ENCODE data around the gene MRO.
"Not testable (repeated sequence)": the region's sequence is repeated elsewhere in the genome, so short reads cannot be mapped to it uniquely, and the experiment has no call there.

MRO gene

GRCh38 chr18:50790948-50791347 lies 28.9 kb downstream of the MRO start:
- H3K4me3 ChIP-seq (ENCODE audit: low read length) = no peak overlapping the region
- peaks cover 27% of the 10 kb centered on the region for H3K27me3 ChIP-seq (replicated peaks; ENCODE audit: control insufficient read depth, insufficient read depth, low read length)
- no peak for DNase-seq (ENCODE audit: low read depth)
- H3K9ac ChIP-seq (ENCODE audit: low read length) = no peak overlapping the region
- no peaks in the 10 kb centered on the region for H3K36me3 ChIP-seq (ENCODE audit: control insufficient read depth, insufficient read depth, low read length, severe bottlenecking)
- H3K9me3 ChIP-seq (ENCODE audit: control insufficient read depth, low read length) = no peaks in the 10 kb centered on the region
- H3K4me1 ChIP-seq (ENCODE audit: control insufficient read depth, insufficient read depth, low read length) = no peaks in the 10 kb centered on the region

GRCh38 chr18:50790241-50790640 lies 29.6 kb downstream of the MRO start:
- H3K4me3 ChIP-seq (ENCODE audit: low read length) = no peak overlapping the region
- H3K36me3 ChIP-seq (ENCODE audit: control insufficient read depth, insufficient read depth, low read length, severe bottlenecking) = no peaks in the 10 kb centered on the region
- no peaks in the 10 kb centered on the region for H3K9me3 ChIP-seq (ENCODE audit: control insufficient read depth, low read length)
- H3K4me1 ChIP-seq (ENCODE audit: control insufficient read depth, insufficient read depth, low read length) = no peaks in the 10 kb centered on the region
- no peak for DNase-seq (ENCODE audit: low read depth)
- no peak overlapping the region for H3K9ac ChIP-seq (ENCODE audit: low read length)
- H3K27me3 ChIP-seq (replicated peaks; ENCODE audit: control insufficient read depth, insufficient read depth, low read length) = peaks cover 24% of the 10 kb centered on the region

- DNase-seq (ENCODE audit: low read depth) = no peak
- Histone ChIP-seq H3K36me3 (ENCODE audit: control insufficient read depth, insufficient read depth, low read length, severe bottlenecking) (no peaks in the 10 kb centered on the region), H3K4me1 (ENCODE audit: control insufficient read depth, insufficient read depth, low read length) (no peaks in the 10 kb centered on the region), H3K27me3 (replicated peaks; ENCODE audit: control insufficient read depth, insufficient read depth, low read length) (peaks cover 13% of the 10 kb centered on the region), H3K9ac (ENCODE audit: low read length) (no peak overlapping the region), H3K4me3 (ENCODE audit: low read length) (no peak overlapping the region), H3K9me3 (ENCODE audit: control insufficient read depth, low read length) (no peaks in the 10 kb centered on the region)
Observed at GRCh38 chr18:50788284-50788683, 31.5 kb downstream of the MRO start.

- H3K4me3 ChIP-seq (ENCODE audit: low read length) = no peak overlapping the region
- no peaks in the 10 kb centered on the region for H3K4me1 ChIP-seq (ENCODE audit: control insufficient read depth, insufficient read depth, low read length)
- peaks cover 19% of the 10 kb centered on the region for H3K27me3 ChIP-seq (replicated peaks; ENCODE audit: control insufficient read depth, insufficient read depth, low read length)
- no peaks in the 10 kb centered on the region for H3K36me3 ChIP-seq (ENCODE audit: control insufficient read depth, insufficient read depth, low read length, severe bottlenecking)
- H3K9ac ChIP-seq (ENCODE audit: low read length) = no peak overlapping the region
- DNase-seq (ENCODE audit: low read depth) = no peak
- H3K9me3 ChIP-seq (ENCODE audit: control insufficient read depth, low read length) = no peaks in the 10 kb centered on the region
Observed at GRCh38 chr18:50786864-50787263, 33.0 kb downstream of the MRO start.

GRCh38 chr18:50783553-50783952 lies 36.3 kb downstream of the MRO start:
- H3K4me3 ChIP-seq (ENCODE audit: low read length) = no peak overlapping the region
- no peak for DNase-seq (ENCODE audit: low read depth)
- no peaks in the 10 kb centered on the region for H3K9me3 ChIP-seq (ENCODE audit: control insufficient read depth, low read length)
- H3K36me3 ChIP-seq (ENCODE audit: control insufficient read depth, insufficient read depth, low read length, severe bottlenecking) = no peaks in the 10 kb centered on the region
- H3K9ac ChIP-seq (ENCODE audit: low read length) = no peak overlapping the region
- no peaks in the 10 kb centered on the region for H3K4me1 ChIP-seq (ENCODE audit: control insufficient read depth, insufficient read depth, low read length)
- H3K27me3 ChIP-seq (replicated peaks; ENCODE audit: control insufficient read depth, insufficient read depth, low read length) = peaks cover 7% of the 10 kb centered on the region

GRCh38 chr18:50779021-50779420 lies 40.8 kb downstream of the MRO start:
- H3K4me1 ChIP-seq (ENCODE audit: control insufficient read depth, insufficient read depth, low read length); H3K9me3 ChIP-seq (ENCODE audit: control insufficient read depth, low read length); H3K27me3 ChIP-seq (replicated peaks; ENCODE audit: control insufficient read depth, insufficient read depth, low read length); H3K36me3 ChIP-seq (ENCODE audit: control insufficient read depth, insufficient read depth, low read length, severe bottlenecking); H3K4me3 ChIP-seq (ENCODE audit: low read length); DNase-seq (ENCODE audit: low read depth); H3K9ac ChIP-seq (ENCODE audit: low read length): not testable (repeated sequence)

GRCh38 chr18:50776383-50776782 lies 43.4 kb downstream of the MRO start:
- Histone ChIP-seq H3K9ac (ENCODE audit: low read length) (no peak overlapping the region), H3K4me1 (ENCODE audit: control insufficient read depth, insufficient read depth, low read length) (no peaks in the 10 kb centered on the region), H3K27me3 (replicated peaks; ENCODE audit: control insufficient read depth, insufficient read depth, low read length) (no peaks in the 10 kb centered on the region), H3K36me3 (ENCODE audit: control insufficient read depth, insufficient read depth, low read length, severe bottlenecking) (no peaks in the 10 kb centered on the region), H3K9me3 (ENCODE audit: control insufficient read depth, low read length) (no peaks in the 10 kb centered on the region), H3K4me3 (ENCODE audit: low read length) (no peak overlapping the region)
- DNase-seq (ENCODE audit: low read depth) = no peak

- no peaks in the 10 kb centered on the region for H3K36me3 ChIP-seq (ENCODE audit: control insufficient read depth, insufficient read depth, low read length, severe bottlenecking)
- no peaks in the 10 kb centered on the region for H3K27me3 ChIP-seq (replicated peaks; ENCODE audit: control insufficient read depth, insufficient read depth, low read length)
- no peaks in the 10 kb centered on the region for H3K4me1 ChIP-seq (ENCODE audit: control insufficient read depth, insufficient read depth, low read length)
- no peak for DNase-seq (ENCODE audit: low read depth)
- no peak overlapping the region for H3K9ac ChIP-seq (ENCODE audit: low read length)
- H3K9me3 ChIP-seq (ENCODE audit: control insufficient read depth, low read length) = peaks cover 2% of the 10 kb centered on the region
- H3K4me3 ChIP-seq (ENCODE audit: low read length) = no peak overlapping the region
Observed at GRCh38 chr18:50775726-50776125, 44.1 kb downstream of the MRO start.

GRCh38 chr18:50775207-50775606 lies 44.6 kb downstream of the MRO start:
- Histone ChIP-seq H3K36me3 (ENCODE audit: control insufficient read depth, insufficient read depth, low read length, severe bottlenecking) (no peaks in the 10 kb centered on the region), H3K9me3 (ENCODE audit: control insufficient read depth, low read length) (peaks cover 5% of the 10 kb centered on the region), H3K4me3 (ENCODE audit: low read length) (no peak overlapping the region), H3K9ac (ENCODE audit: low read length) (no peak overlapping the region), H3K4me1 (ENCODE audit: control insufficient read depth, insufficient read depth, low read length) (no peaks in the 10 kb centered on the region), H3K27me3 (replicated peaks; ENCODE audit: control insufficient read depth, insufficient read depth, low read length) (no peaks in the 10 kb centered on the region)
- DNase-seq (ENCODE audit: low read depth) = no peak

GRCh38 chr18:50769463-50769862 lies 50.4 kb downstream of the MRO start:
- Histone ChIP-seq H3K9me3 (ENCODE audit: control insufficient read depth, low read length) (peaks cover 27% of the 10 kb centered on the region), H3K36me3 (ENCODE audit: control insufficient read depth, insufficient read depth, low read length, severe bottlenecking) (no peaks in the 10 kb centered on the region), H3K4me3 (ENCODE audit: low read length) (no peak overlapping the region), H3K4me1 (ENCODE audit: control insufficient read depth, insufficient read depth, low read length) (no peaks in the 10 kb centered on the region), H3K9ac (ENCODE audit: low read length) (no peak overlapping the region), H3K27me3 (replicated peaks; ENCODE audit: control insufficient read depth, insufficient read depth, low read length) (no peaks in the 10 kb centered on the region)
- no peak for DNase-seq (ENCODE audit: low read depth)

- no peak for DNase-seq (ENCODE audit: low read depth)
- Histone ChIP-seq H3K9me3 (ENCODE audit: control insufficient read depth, low read length) (peaks cover 11% of the 10 kb centered on the region), H3K36me3 (ENCODE audit: control insufficient read depth, insufficient read depth, low read length, severe bottlenecking) (no peaks in the 10 kb centered on the region)
Observed at GRCh38 chr18:50757358-50757757, 62.5 kb downstream of the MRO start.

GRCh38 chr18:50754297-50754696 lies 65.5 kb downstream of the MRO start:
- Histone ChIP-seq H3K4me1 (ENCODE audit: control insufficient read depth, insufficient read depth, low read length) (no peaks in the 10 kb centered on the region), H3K9ac (ENCODE audit: low read length) (no peak overlapping the region), H3K9me3 (ENCODE audit: control insufficient read depth, low read length) (peaks cover 11% of the 10 kb centered on the region), H3K27me3 (replicated peaks; ENCODE audit: control insufficient read depth, insufficient read depth, low read length) (peaks cover 18% of the 10 kb centered on the region), H3K36me3 (ENCODE audit: control insufficient read depth, insufficient read depth, low read length, severe bottlenecking) (no peaks in the 10 kb centered on the region), H3K4me3 (ENCODE audit: low read length) (no peak overlapping the region)
- no peak for DNase-seq (ENCODE audit: low read depth)

More at GRCh38 chr18:50757358-50757757, 62.5 kb downstream of the MRO start:
- H3K4me3 ChIP-seq (ENCODE audit: low read length) = no peak overlapping the region
- no peaks in the 10 kb centered on the region for H3K4me1 ChIP-seq (ENCODE audit: control insufficient read depth, insufficient read depth, low read length)
- peaks cover 9% of the 10 kb centered on the region for H3K27me3 ChIP-seq (replicated peaks; ENCODE audit: control insufficient read depth, insufficient read depth, low read length)
- no peak overlapping the region for H3K9ac ChIP-seq (ENCODE audit: low read length)

All from adipocyte (in vitro differentiated cells).